Left ventricle myocardium inferior (tissue), 1 donor: ENCODE data around the gene ARHGEF38. TPM values are rescaled to one million over a fixed set of nuclear protein-coding genes. Genes with fewer than 3 reads are reported as not detected.

Experiments used
- DNase-seq: peaks from one replicate; pipeline ENCODE4 v3.0.0-alpha.2; 2020
- H3K27ac ChIP-seq: fragments of 200-600 bp; replicated peaks from 2 replicates; pipeline ENCODE4 v1.8.0; 2021
- H3K27me3 ChIP-seq: fragments of 200-600 bp; 2 replicates; pipeline ENCODE4 v1.8.0; 2021; ENCODE audit warnings: low read depth
- H3K36me3 ChIP-seq: fragments of 200-600 bp; 2 replicates; pipeline ENCODE4 v1.8.0; 2021
- H3K4me1 ChIP-seq: fragments of 200-600 bp; 2 replicates; pipeline ENCODE4 v1.8.0; 2021
- H3K4me3 ChIP-seq: fragments of 200-600 bp; 2 replicates; pipeline ENCODE4 v1.8.0; 2021; ENCODE audit warnings: mild to moderate bottlenecking, moderate library complexity
- H3K9me3 ChIP-seq: fragments of 200-600 bp; replicated peaks from 2 replicates; pipeline ENCODE4 v1.8.0; 2021
- intact Hi-C: fragments of 100-400 bp; cut with micrococcal nuclease; formaldehyde crosslinking; loops from one replicate; pipeline ENCODE4 v1.11.0; 2022
- total RNA-seq: library from RNA; stranded (reverse); fragmentation: NEBNext Ultra II Directional; extraction: Animal tissue kit (Norgen Biotek cat#: 25700); gene quantifications from one replicate; pipeline ENCODE4 v1.2.1, GENCODE V29; 2021
- TF ChIP-seq, protein P1 (sequence below): fragments of 200-600 bp; IDR thresholded peaks from 2 replicates; pipeline ENCODE4 v1.8.0; 2021; ENCODE audit warnings: antibody characterized with exemption, mild to moderate bottlenecking, borderline replicate concordance
- donor health status: DM: no; HTN: yes; CAD: no; lungs with severe emphysema.

ARHGEF38 gene
- total RNA-seq, 1 donor from 2014 or later: not detected

- Histone ChIP-seq H3K9me3 (no peaks in the 10 kb centered on the region), H3K27me3 (no peaks in the 10 kb centered on the region), H3K36me3 (no peaks in the 10 kb centered on the region), H3K27ac (no peak overlapping the region), H3K4me1 (peaks cover 8% of the 10 kb centered on the region), H3K4me3 (no peak overlapping the region)
- no peak for DNase-seq
- TF ChIP-seq, protein P1, sequence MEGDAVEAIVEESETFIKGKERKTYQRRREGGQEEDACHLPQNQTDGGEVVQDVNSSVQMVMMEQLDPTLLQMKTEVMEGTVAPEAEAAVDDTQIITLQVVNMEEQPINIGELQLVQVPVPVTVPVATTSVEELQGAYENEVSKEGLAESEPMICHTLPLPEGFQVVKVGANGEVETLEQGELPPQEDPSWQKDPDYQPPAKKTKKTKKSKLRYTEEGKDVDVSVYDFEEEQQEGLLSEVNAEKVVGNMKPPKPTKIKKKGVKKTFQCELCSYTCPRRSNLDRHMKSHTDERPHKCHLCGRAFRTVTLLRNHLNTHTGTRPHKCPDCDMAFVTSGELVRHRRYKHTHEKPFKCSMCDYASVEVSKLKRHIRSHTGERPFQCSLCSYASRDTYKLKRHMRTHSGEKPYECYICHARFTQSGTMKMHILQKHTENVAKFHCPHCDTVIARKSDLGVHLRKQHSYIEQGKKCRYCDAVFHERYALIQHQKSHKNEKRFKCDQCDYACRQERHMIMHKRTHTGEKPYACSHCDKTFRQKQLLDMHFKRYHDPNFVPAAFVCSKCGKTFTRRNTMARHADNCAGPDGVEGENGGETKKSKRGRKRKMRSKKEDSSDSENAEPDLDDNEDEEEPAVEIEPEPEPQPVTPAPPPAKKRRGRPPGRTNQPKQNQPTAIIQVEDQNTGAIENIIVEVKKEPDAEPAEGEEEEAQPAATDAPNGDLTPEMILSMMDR: no peak
- intact Hi-C loops: no loop called here
Measured at GRCh38 chr4:105645440-105645839, 93.0 kb downstream of the ARHGEF38 start.

GRCh38 chr4:105650190-105650589 lies 97.8 kb downstream of the ARHGEF38 start:
- no peak overlapping the region for H3K27ac ChIP-seq
- H3K4me1 ChIP-seq: no peaks in the 10 kb centered on the region
- TF ChIP-seq, protein P1: no peak
- H3K4me3 ChIP-seq: no peak overlapping the region
- no peaks in the 10 kb centered on the region for H3K9me3 ChIP-seq
- intact Hi-C loops: no loop called here
- H3K27me3 ChIP-seq: no peaks in the 10 kb centered on the region
- H3K36me3 ChIP-seq: no peaks in the 10 kb centered on the region
- no peak for DNase-seq

DNA sequence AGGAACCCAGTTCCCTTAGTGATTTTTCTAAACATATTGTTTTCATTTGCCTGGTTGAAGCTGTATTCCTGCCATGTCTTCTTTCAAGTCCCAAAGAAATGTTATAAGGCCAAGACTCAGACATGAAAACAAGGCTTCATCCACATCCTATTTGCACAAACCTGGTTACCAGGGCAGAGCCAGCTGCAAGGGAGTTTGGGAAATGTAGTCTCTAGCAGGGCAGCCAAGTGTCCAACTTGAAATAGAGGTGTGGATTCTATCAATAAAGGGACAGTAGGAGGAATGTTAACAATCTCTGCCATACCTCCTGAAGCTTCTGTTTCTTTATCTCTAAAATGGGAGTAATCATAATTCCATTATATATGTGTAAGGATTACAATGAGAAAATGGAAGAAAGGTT lies 99.5 kb downstream of the ARHGEF38 start:
- DNase-seq: no peak
- TF ChIP-seq, protein P1: no peak
- no peaks in the 10 kb centered on the region for H3K36me3 ChIP-seq
- intact Hi-C loops: no loop called here
- H3K27me3 ChIP-seq: no peaks in the 10 kb centered on the region
- no peak overlapping the region for H3K27ac ChIP-seq
- no peak overlapping the region for H3K4me3 ChIP-seq
- no peaks in the 10 kb centered on the region for H3K4me1 ChIP-seq
- no peaks in the 10 kb centered on the region for H3K9me3 ChIP-seq

- intact Hi-C loops: no loop called here
- no peaks in the 10 kb centered on the region for H3K4me1 ChIP-seq
- no peak for DNase-seq
- no peaks in the 10 kb centered on the region for H3K27me3 ChIP-seq
- TF ChIP-seq, protein P1: no peak
- no peak overlapping the region for H3K27ac ChIP-seq
- H3K9me3 ChIP-seq: no peaks in the 10 kb centered on the region
- H3K36me3 ChIP-seq: no peaks in the 10 kb centered on the region
- H3K4me3 ChIP-seq: no peak overlapping the region
Measured at GRCh38 chr4:105652286-105652888, 100.0 kb downstream of the ARHGEF38 start.

GRCh38 chr4:105657117-105657765 lies 104.8 kb downstream of the ARHGEF38 start:
- intact Hi-C loops: no loop called here
- H3K4me1 ChIP-seq: no peaks in the 10 kb centered on the region
- DNase-seq: no peak
- no peaks in the 10 kb centered on the region for H3K36me3 ChIP-seq
- H3K27ac ChIP-seq: no peak overlapping the region
- no peak overlapping the region for H3K4me3 ChIP-seq
- H3K9me3 ChIP-seq: no peaks in the 10 kb centered on the region
- TF ChIP-seq, protein P1: no peak
- H3K27me3 ChIP-seq: no peaks in the 10 kb centered on the region
